B cell (primary cell): ENCODE measurements around the gene ARHGAP33. TPM values are rescaled to one million over a fixed set of nuclear protein-coding genes. Genes with fewer than 3 reads are reported as not detected.

Experiments
- ATAC-seq: fragments of 200-7000 bp; cut with Tn5 transposase; one replicate; pipeline ENCODE4 v1.10.0; 2021; ENCODE audit warnings: low read depth, mild to moderate bottlenecking, moderate number of reproducible peaks, moderate library complexity
- CTCF ChIA-PET: fragments of 350-600 bp; sonication (Branson Sonifier 250); formaldehyde crosslinking; loops from one replicate; lab custom pipeline; 2021; ENCODE audit warnings: antibody characterized with exemption, inconsistent platforms; lab: Charles Lee
- POLR2A ChIA-PET: fragments of 350-600 bp; sonication (Branson Sonifier 250); formaldehyde crosslinking; loops from one replicate; lab custom pipeline; 2021; ENCODE audit warnings: antibody characterized with exemption; lab: Charles Lee
- DNase-seq: peaks from one replicate; pipeline ENCODE4 v3.0.0; 2013
- H2AFZ ChIP-seq: 2 replicates; pipeline ENCODE4 v1.6.1; 2012; ENCODE audit warnings: mild to moderate bottlenecking, low read depth, low read length; ENCODE audit not compliant: insufficient read depth, poor library complexity, severe bottlenecking
- H3K27ac ChIP-seq, 2 donors: 1 replicate in 1 of 2; 2 replicates in 1 of 2; pipeline ENCODE4 v1.5.1; 2012 to 2013; ENCODE audit warnings: low read length in 2 of 2, mild to moderate bottlenecking in 2 of 2, moderate library complexity in 1 of 2
- H3K27me3 ChIP-seq, 4 experiments: fragments of 200-600 bp in 1 of 4; sonication (generic) in 1 of 4; replicated peaks in 1 of 4; 1 replicate in 2 of 4; 2 replicates in 2 of 4; pipeline versions ENCODE4 v1.6.1 to v1.7.0; 2013 to 2016; ENCODE audit warnings: low read length in 3 of 4, mild to moderate bottlenecking in 2 of 4, mixed read lengths in 1 of 4, moderate library complexity in 1 of 4; ENCODE audit not compliant: insufficient read depth in 4 of 4, control insufficient read depth in 3 of 4; ENCODE audit errors: control extremely low read depth in 1 of 4
- H3K36me3 ChIP-seq, 2 experiments: replicated peaks in 1 of 2; 1 replicate in 1 of 2; 2 replicates in 1 of 2; pipeline versions ENCODE4 v1.6.1 to v1.7.1; 2013; ENCODE audit warnings: low read length in 1 of 2; ENCODE audit not compliant: insufficient read depth in 2 of 2, control insufficient read depth in 1 of 2; ENCODE audit errors: control extremely low read depth in 1 of 2, extremely low read depth in 1 of 2
- H3K4me1 ChIP-seq, 2 donors: fragments of 200-600 bp in 1 of 2; sonication (generic) in 1 of 2; 1 replicate in 1 of 2; 2 replicates in 1 of 2; pipeline versions ENCODE4 v1.5.1 to v1.6.1; 2013 to 2017; ENCODE audit warnings: low read length in 2 of 2; ENCODE audit not compliant: control insufficient read depth in 2 of 2, insufficient read depth in 2 of 2
- H3K4me2 ChIP-seq: replicated peaks from 2 replicates; pipeline ENCODE3; 2012; ENCODE audit warnings: mild to moderate bottlenecking, low read depth, low read length; ENCODE audit not compliant: poor library complexity, severe bottlenecking
- H3K4me3 ChIP-seq, 5 experiments: fragments of 200-600 bp in 1 of 5; sonication (generic) in 1 of 5; 1 replicate in 3 of 5; 2 replicates in 2 of 5; pipeline versions ENCODE4 v1.5.1 to v1.7.0; 2011 to 2016; ENCODE audit warnings: low read length in 4 of 5, mild to moderate bottlenecking in 4 of 5, low read depth in 2 of 5, control low read depth in 1 of 5, moderate library complexity in 1 of 5; ENCODE audit not compliant: insufficient read depth in 1 of 5; ENCODE audit errors: control extremely low read depth in 1 of 5, extremely low read depth in 1 of 5
- H3K79me2 ChIP-seq: fragments of 200-600 bp; sonication (generic); one replicate; pipeline ENCODE4 v1.6.0; 2016; ENCODE audit warnings: low read length; ENCODE audit not compliant: control insufficient read depth, insufficient read depth
- H3K9ac ChIP-seq: fragments of 200-600 bp; sonication (generic); 2 replicates; pipeline ENCODE4 v1.6.1; 2017; ENCODE audit warnings: mild to moderate bottlenecking, low read length, moderate library complexity
- H3K9me3 ChIP-seq, 3 donors: one replicate each; pipeline versions ENCODE4 v1.6.1 to v1.7.1; 2013; ENCODE audit warnings: low read length in 2 of 3; ENCODE audit not compliant: control insufficient read depth in 2 of 3, insufficient read depth in 1 of 3; ENCODE audit errors: control extremely low read depth in 1 of 3
- H4K20me1 ChIP-seq: 2 replicates; pipeline ENCODE4 v1.6.0; 2012; ENCODE audit warnings: mild to moderate bottlenecking, low read length; ENCODE audit not compliant: insufficient read depth, control insufficient read depth, poor library complexity, severe bottlenecking
- H3K27ac Mint-ChIP-seq: one replicate; pipeline ENCODE4 v1.8.0; 2021; ENCODE audit warnings: mixed read lengths
- H3K27me3 Mint-ChIP-seq: one replicate; pipeline ENCODE4 v1.8.0; 2021; ENCODE audit warnings: mixed read lengths
- H3K4me1 Mint-ChIP-seq: one replicate; pipeline ENCODE4 v1.8.0; 2021; ENCODE audit warnings: mixed read lengths
- H3K4me3 Mint-ChIP-seq: one replicate; pipeline ENCODE4 v1.8.0; 2021; ENCODE audit warnings: mixed read lengths
- H3K9me3 Mint-ChIP-seq: one replicate; pipeline ENCODE4 v1.8.0; 2022; ENCODE audit warnings: mixed read lengths; ENCODE audit not compliant: insufficient read depth
- CTCF ChIP-seq: fragments of 200-600 bp; IDR thresholded peaks from one replicate; pipeline ENCODE4 v1.8.0; 2022; ENCODE audit warnings: antibody characterized with exemption, mild to moderate bottlenecking
- EZH2 ChIP-seq: IDR thresholded peaks from 2 replicates; pipeline ENCODE4 v1.6.1; 2012; ENCODE audit warnings: borderline replicate concordance, low read depth, mild to moderate bottlenecking, moderate library complexity, low read length; ENCODE audit not compliant: insufficient read depth, poor library complexity, severe bottlenecking
- WGBS: methylation state at CpG from one replicate; pipeline ENCODE4 v1.1.5; 2013; ENCODE audit warnings: missing lambda C conversion rate; ENCODE audit not compliant: insufficient coverage; 5-methylcytosine and 5-hydroxymethylcytosine counted together
- intact Hi-C: fragments of 100-400 bp; cut with micrococcal nuclease; formaldehyde crosslinking; loops from one replicate; pipeline ENCODE4 v1.10.0; 2022
- polyA plus RNA-seq: library from polyadenylated mRNA; depleted of rRNA; stranded (reverse); fragments of >200 nt; gene quantifications from 2 replicates; pipeline ENCODE4 v1.2.3, GENCODE V29; 2012
- total RNA-seq, 2 donors: library from RNA; stranded (reverse); fragments of 120-200 nt in 1 of 2; gene quantifications; 1 replicate in 1 of 2; 2 replicates in 1 of 2; pipeline versions ENCODE4 v1.2.3 to v1.2.4, GENCODE V29; 2013 to 2022

The ARHGAP33 gene
- total and polyA plus RNA-seq, 2 donors (not counting 1 experiment from before 2014, with no cell fraction given), result 18.2 to 27.8 TPM

DNA sequence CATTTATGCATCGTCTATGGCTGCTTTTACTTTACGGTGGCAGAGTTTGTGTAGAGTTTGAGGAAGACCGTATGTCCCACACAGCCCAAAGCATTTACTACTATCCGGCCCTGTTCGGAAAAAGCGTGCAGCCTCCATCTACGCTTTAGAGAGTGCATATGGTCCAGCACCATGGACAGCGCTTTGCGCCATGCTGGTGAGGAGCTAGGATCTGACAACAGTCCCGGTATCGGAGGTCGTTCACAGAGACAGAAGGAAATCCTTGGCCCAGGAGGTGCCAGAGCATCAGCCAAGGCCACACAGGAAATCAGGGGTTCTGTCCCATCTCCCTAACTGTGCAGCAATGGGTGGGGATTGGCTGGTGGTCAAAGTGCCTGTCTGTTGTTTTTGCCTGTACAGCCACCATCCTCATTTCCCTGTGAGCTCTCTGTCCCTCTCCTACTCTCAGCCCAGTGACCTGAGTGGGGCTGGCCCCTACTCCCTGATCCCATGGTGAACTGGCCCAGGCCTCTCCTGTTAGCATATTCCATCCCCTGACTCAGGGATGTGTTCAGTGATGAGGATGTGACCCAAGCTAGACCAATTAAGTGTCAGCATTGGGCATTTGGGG lies 53.4 kb downstream of the ARHGAP33 start:
- no peaks in the 10 kb centered on the region for H4K20me1 ChIP-seq
- ATAC-seq (no peak), DNase-seq (peak; percentile 47)
- peaks cover 0 to 7% (median 0%) of the 10 kb centered on the region in 3 donors for H3K9me3 ChIP-seq
- peaks cover 0 to 16% (median 0%) of the 10 kb centered on the region in 4 experiments for H3K27me3 ChIP-seq
- H3K27ac Mint-ChIP-seq, result no peak overlapping the region
- intact Hi-C loops, result no loop called here
- ChIA-PET CTCF (no interaction called here), POLR2A (no interaction called here)
- no peak overlapping the region for H3K27ac ChIP-seq
- H3K4me3 ChIP-seq, result no peak overlapping the region
- WGBS, result 16% methylated on average over 10 of the region's 12 CpGs
- no peak overlapping the region for H3K9ac ChIP-seq
- H3K27me3 Mint-ChIP-seq, result peaks cover 30% of the 10 kb centered on the region
- no peak overlapping the region for H3K4me3 Mint-ChIP-seq
- H3K4me1 Mint-ChIP-seq, result no peaks in the 10 kb centered on the region
- H2AFZ ChIP-seq, result no peak overlapping the region
- no peaks in the 10 kb centered on the region for H3K4me1 ChIP-seq
- H3K79me2 ChIP-seq, result no peaks in the 10 kb centered on the region
- H3K36me3 ChIP-seq, result no peaks in the 10 kb centered on the region
- TF ChIP-seq EZH2 (no peak), CTCF (no peak)
- H3K4me2 ChIP-seq, result no peak overlapping the region
- H3K9me3 Mint-ChIP-seq, result no peaks in the 10 kb centered on the region

DNA sequence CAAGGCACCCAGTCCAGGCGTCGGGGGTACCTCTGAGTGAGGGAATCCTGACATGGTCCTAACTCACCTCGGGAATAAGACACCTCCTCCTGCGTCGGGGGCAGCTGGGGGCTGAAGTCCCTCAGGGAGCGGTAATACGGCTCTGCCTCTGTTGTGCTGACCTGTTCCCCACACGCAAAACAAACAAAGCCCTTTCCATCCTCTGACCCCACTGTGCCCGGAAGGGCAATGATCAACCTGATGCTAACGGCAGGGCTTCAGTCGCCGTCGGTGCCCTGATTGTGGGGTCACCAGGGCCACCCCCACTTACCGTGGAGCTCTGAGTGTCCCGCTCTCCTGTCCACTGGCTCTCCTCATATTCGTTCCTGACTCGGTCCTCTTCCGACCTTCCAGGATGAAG lies 55.6 kb downstream of the ARHGAP33 start:
- no peaks in the 10 kb centered on the region for H3K79me2 ChIP-seq
- H3K4me3 ChIP-seq, result no peak overlapping the region
- ATAC-seq (no peak), DNase-seq (no peak)
- Mint-ChIP-seq H3K27me3 (peaks cover 31% of the 10 kb centered on the region), H3K4me1 (no peaks in the 10 kb centered on the region), H3K4me3 (no peak overlapping the region), H3K9me3 (no peaks in the 10 kb centered on the region), H3K27ac (no peak overlapping the region)
- TF ChIP-seq EZH2 (no peak), CTCF (no peak)
- peaks cover 0 to 7% (median 0%) of the 10 kb centered on the region in 3 donors for H3K9me3 ChIP-seq
- no peak overlapping the region for H3K27ac ChIP-seq
- 83% methylated on average over 14 of the region's 18 CpGs for WGBS
- CTCF ChIA-PET, result no interaction called here
- H3K4me1 ChIP-seq, result no peaks in the 10 kb centered on the region
- H4K20me1 ChIP-seq, result no peaks in the 10 kb centered on the region
- intact Hi-C loops, result no loop called here
- POLR2A ChIA-PET, result interaction anchor here (0.7 kb wide), 1 partner anchor 37 kb away, joined by 3 read pairs; the partner anchor contains the start of gene APLP1
- H3K36me3 ChIP-seq, result no peaks in the 10 kb centered on the region
- no peak overlapping the region for H3K4me2 ChIP-seq
- peaks cover 0 to 16% (median 0%) of the 10 kb centered on the region in 4 experiments for H3K27me3 ChIP-seq
- H2AFZ ChIP-seq, result no peak overlapping the region
- no peak overlapping the region for H3K9ac ChIP-seq
